ENCODE measurements around the gene RAPGEF4. TPM values are rescaled to one million over a fixed set of nuclear protein-coding genes. Genes with fewer than 3 reads are reported as not detected.

Gene RAPGEF4
- total RNA-seq, 1 experiment from 2014 or later = 1.4 TPM

GRCh38 chr2:172931918-172932520 is 196.4 kb downstream of the RAPGEF4 start:
- Histone ChIP-seq H2AK5ac (ENCODE audit: insufficient read length, low read length) (no peak overlapping the region), H3T11ph (ENCODE audit: low read length) (no peak overlapping the region), H2BK15ac (ENCODE audit: low read depth, low read length) (no peak overlapping the region), H3K23me2 (ENCODE audit: insufficient read length, low read depth, low read length, poor library complexity, severe bottlenecking) (no peaks in the 10 kb centered on the region), H3K79me1 (ENCODE audit: insufficient read depth, low read depth, low read length, poor library complexity, severe bottlenecking) (no peaks in the 10 kb centered on the region), H3K56ac (ENCODE audit: insufficient read length, low read depth, low read length) (no peak overlapping the region), H3K27ac (ENCODE audit: insufficient read length, low read depth, low read length) (no peak overlapping the region), H3K23ac (ENCODE audit: insufficient read length, low read depth, low read length) (no peak overlapping the region), H3K9ac (ENCODE audit: extremely low read depth, insufficient read length, low read length) (no peak overlapping the region), H3K79me2 (ENCODE audit: insufficient read depth, low read length) (no peaks in the 10 kb centered on the region), H3K14ac (ENCODE audit: insufficient read depth, low read length) (no peak overlapping the region), H3K4ac (ENCODE audit: low read depth, low read length) (no peak overlapping the region), H3K4me2 (ENCODE audit: insufficient read depth, insufficient read length, low read length) (peak overlapping the region; percentile 36), H2AFZ (ENCODE audit: low read length) (no peak overlapping the region), H2BK12ac (ENCODE audit: insufficient read length, low read depth, low read length) (no peak overlapping the region), H3K9me3 (ENCODE audit: control insufficient read depth, low read depth, low read length) (no peaks in the 10 kb centered on the region), H2BK5ac (ENCODE audit: insufficient read length, low read length) (no peak overlapping the region), H4K91ac (ENCODE audit: insufficient read length, low read depth, low read length) (no peak overlapping the region), H3K4me1 (ENCODE audit: insufficient read depth, low read length) (peaks cover 2% of the 10 kb centered on the region; the same call in 1 of the 2 replicates), H3K18ac (ENCODE audit: insufficient read length, low read depth, low read length) (no peak overlapping the region), H2BK20ac (ENCODE audit: low read depth, low read length, poor library complexity, severe bottlenecking) (no peak overlapping the region), H2BK120ac (ENCODE audit: low read depth, low read length, poor library complexity, severe bottlenecking) (no peak overlapping the region), H4K8ac (replicated peaks; ENCODE audit: insufficient read length, low read depth, low read length) (no peak overlapping the region), H4K5ac (ENCODE audit: insufficient read length, low read depth, low read length) (no peak overlapping the region), H3K27me3 (ENCODE audit: insufficient read depth, low read length) (no peaks in the 10 kb centered on the region), H4K20me1 (ENCODE audit: control insufficient read depth, insufficient read depth, insufficient read length) (no peaks in the 10 kb centered on the region)
- Mint-ChIP-seq H3K4me1 (peaks cover 19 to 28% of the 10 kb centered on the region in 2 experiments), H3K4me3 (no peak overlapping the region), H3K36me3 (ENCODE audit: insufficient read depth in 1 of 3, low read depth in 3 of 3) (no peaks in the 10 kb centered on the region), H3K27ac (no peak overlapping the region), H3K27me3 (ENCODE audit: low read depth) (no peaks in the 10 kb centered on the region), H3K9me3 (no peaks in the 10 kb centered on the region; a peak in 1 of 5 replicates)
- DNase-seq = no peak
- TF ChIP-seq, protein P1, sequence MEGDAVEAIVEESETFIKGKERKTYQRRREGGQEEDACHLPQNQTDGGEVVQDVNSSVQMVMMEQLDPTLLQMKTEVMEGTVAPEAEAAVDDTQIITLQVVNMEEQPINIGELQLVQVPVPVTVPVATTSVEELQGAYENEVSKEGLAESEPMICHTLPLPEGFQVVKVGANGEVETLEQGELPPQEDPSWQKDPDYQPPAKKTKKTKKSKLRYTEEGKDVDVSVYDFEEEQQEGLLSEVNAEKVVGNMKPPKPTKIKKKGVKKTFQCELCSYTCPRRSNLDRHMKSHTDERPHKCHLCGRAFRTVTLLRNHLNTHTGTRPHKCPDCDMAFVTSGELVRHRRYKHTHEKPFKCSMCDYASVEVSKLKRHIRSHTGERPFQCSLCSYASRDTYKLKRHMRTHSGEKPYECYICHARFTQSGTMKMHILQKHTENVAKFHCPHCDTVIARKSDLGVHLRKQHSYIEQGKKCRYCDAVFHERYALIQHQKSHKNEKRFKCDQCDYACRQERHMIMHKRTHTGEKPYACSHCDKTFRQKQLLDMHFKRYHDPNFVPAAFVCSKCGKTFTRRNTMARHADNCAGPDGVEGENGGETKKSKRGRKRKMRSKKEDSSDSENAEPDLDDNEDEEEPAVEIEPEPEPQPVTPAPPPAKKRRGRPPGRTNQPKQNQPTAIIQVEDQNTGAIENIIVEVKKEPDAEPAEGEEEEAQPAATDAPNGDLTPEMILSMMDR (conservative IDR thresholded peaks at IDR 0.05) = peak; percentile 73
- no CpG with 5 or more reads among the region's 8 CpGs for whole genome bisulfite sequencing (ENCODE audit: extremely low coverage, insufficient read length, low lambda C conversion rate)
